Measurements from ENCODE around the gene PXN.
"Not testable (repeated sequence)": the region's sequence is repeated elsewhere in the genome, so short reads cannot be mapped to it uniquely, and the experiment has no call there.

The PXN gene

GRCh38 chr12:120242275-120242799, 23.2 kb downstream of the PXN start:
- Histone ChIP-seq H4K20me1 (peaks cover 69% of the 10 kb centered on the region), H3K4me1 (peaks cover 52% of the 10 kb centered on the region), H3K9me3 (no peaks in the 10 kb centered on the region), H3K27me3 (no peaks in the 10 kb centered on the region), H3K4me2 (0 out of 2 replicates have a peak overlapping the region, but pooled peaks have one; percentile 11), H3K9ac (no peak overlapping the region), H3K27ac (no peak overlapping the region), H3K4me3 (no peak overlapping the region), H3K36me3 (no peaks in the 10 kb centered on the region)
- TF ChIP-seq Cebpa-rat (IDR thresholded peaks at IDR 0.05), result no peak

- H3K36me3 ChIP-seq, result no peaks in the 10 kb centered on the region
- no peaks in the 10 kb centered on the region for H3K9me3 ChIP-seq
- no peak overlapping the region for H3K9ac ChIP-seq
- no peak for TF ChIP-seq Cebpa-rat (IDR thresholded peaks at IDR 0.05)
- H4K20me1 ChIP-seq, result peaks cover 63% of the 10 kb centered on the region
- H3K27ac ChIP-seq, result no peak overlapping the region
- no peaks in the 10 kb centered on the region for H3K27me3 ChIP-seq
- peaks cover 58% of the 10 kb centered on the region for H3K4me1 ChIP-seq
- H3K4me3 ChIP-seq, result no peak overlapping the region
- H3K4me2 ChIP-seq, result no peak overlapping the region
These were observed 23.8 kb downstream of the PXN start for GRCh38 chr12:120241561-120242274.

GRCh38 chr12:120240495-120240833, 25.1 kb downstream of the PXN start:
- peaks cover 64% of the 10 kb centered on the region for H4K20me1 ChIP-seq
- no peaks in the 10 kb centered on the region for H3K36me3 ChIP-seq
- no peak for TF ChIP-seq Cebpa-rat (IDR thresholded peaks at IDR 0.05)

GRCh38 chr12:120239776-120240494, 25.6 kb downstream of the PXN start:
- no peaks in the 10 kb centered on the region for H3K9me3 ChIP-seq
- peak overlapping the region; percentile 13; the same call in 1 of the 2 replicates for H3K4me2 ChIP-seq
- no peaks in the 10 kb centered on the region for H3K27me3 ChIP-seq
- peaks cover 68% of the 10 kb centered on the region for H4K20me1 ChIP-seq
- TF ChIP-seq Cebpa-rat (IDR thresholded peaks at IDR 0.05), result no peak
- no peak overlapping the region for H3K27ac ChIP-seq
- H3K4me1 ChIP-seq, result peaks cover 72% of the 10 kb centered on the region
- H3K4me3 ChIP-seq, result no peak overlapping the region
- no peaks in the 10 kb centered on the region for H3K36me3 ChIP-seq
- no peak overlapping the region for H3K9ac ChIP-seq

More at GRCh38 chr12:120240495-120240833, 25.1 kb downstream of the PXN start:
- Histone ChIP-seq H3K4me2 (peak overlapping the region; percentile 13), H3K27ac (no peak overlapping the region), H3K9ac (no peak overlapping the region), H3K4me1 (peaks cover 67% of the 10 kb centered on the region), H3K27me3 (no peaks in the 10 kb centered on the region), H3K9me3 (no peaks in the 10 kb centered on the region), H3K4me3 (no peak overlapping the region)

GRCh38 chr12:120238839-120239445, 26.6 kb downstream of the PXN start:
- peaks cover 74% of the 10 kb centered on the region for H4K20me1 ChIP-seq
- no peaks in the 10 kb centered on the region for H3K27me3 ChIP-seq
- 0 out of 2 replicates have a peak overlapping the region, but pooled peaks have one; percentile 61 for H3K27ac ChIP-seq
- TF ChIP-seq Cebpa-rat (IDR thresholded peaks at IDR 0.05), result no peak
- no peaks in the 10 kb centered on the region for H3K36me3 ChIP-seq
- no peak overlapping the region for H3K4me3 ChIP-seq
- H3K9ac ChIP-seq, result no peak overlapping the region
- no peaks in the 10 kb centered on the region for H3K9me3 ChIP-seq
- H3K4me2 ChIP-seq, result peak overlapping the region; percentile 90
- H3K4me1 ChIP-seq, result peaks cover 82% of the 10 kb centered on the region

GRCh38 chr12:120238217-120238616, 27.3 kb downstream of the PXN start:
- H4K20me1 ChIP-seq, result peaks cover 71% of the 10 kb centered on the region
- H3K9me3 ChIP-seq, result no peaks in the 10 kb centered on the region
- no peaks in the 10 kb centered on the region for H3K27me3 ChIP-seq
- no peaks in the 10 kb centered on the region for H3K36me3 ChIP-seq
- H3K27ac ChIP-seq, result peak overlapping the region; percentile 61
- H3K9ac ChIP-seq, result peak overlapping the region; percentile 58
- peaks cover 89% of the 10 kb centered on the region for H3K4me1 ChIP-seq
- no peak for TF ChIP-seq Cebpa-rat (IDR thresholded peaks at IDR 0.05)
- H3K4me2 ChIP-seq, result peak overlapping the region; percentile 90
- H3K4me3 ChIP-seq, result peak overlapping the region; percentile 22; the same call in 1 of the 2 replicates

GRCh38 chr12:120237360-120238171, 28.0 kb downstream of the PXN start:
- Histone ChIP-seq H3K36me3 (no peaks in the 10 kb centered on the region), H3K4me3 (peak overlapping the region; percentile 22; the same call in 1 of the 2 replicates), H3K4me1 (peaks cover 92% of the 10 kb centered on the region), H3K27me3 (no peaks in the 10 kb centered on the region), H3K9ac (peak overlapping the region; percentile 58; the same call in 1 of the 2 replicates), H3K9me3 (no peaks in the 10 kb centered on the region), H4K20me1 (peaks cover 71% of the 10 kb centered on the region), H3K4me2 (peak overlapping the region; percentile 90), H3K27ac (peak overlapping the region; percentile 61)
- no peak for TF ChIP-seq Cebpa-rat (IDR thresholded peaks at IDR 0.05)

- H3K4me3 ChIP-seq, H3K36me3 ChIP-seq, H3K27ac ChIP-seq, H3K27me3 ChIP-seq, H3K9ac ChIP-seq, H3K9me3 ChIP-seq: not testable (repeated sequence)
- Histone ChIP-seq H3K4me1 (peaks cover 92% of the 10 kb centered on the region), H3K4me2 (peak overlapping the region; percentile 90), H4K20me1 (peaks cover 69% of the 10 kb centered on the region)
These were observed 28.7 kb downstream of the PXN start for GRCh38 chr12:120236809-120237208.
